Activated CD8-positive, alpha-beta T cell treated with anti-CD3 and anti-CD28 coated beads for 36 hours (primary cell): Measurements from ENCODE around the gene ERVW-1. TPM values are rescaled to one million over a fixed set of nuclear protein-coding genes. Genes with fewer than 3 reads are reported as not detected.

Experiments used
- ATAC-seq: fragments of 200-7000 bp; cut with Tn5 transposase; one replicate; pipeline ENCODE4 v1.10.0; 2021; ENCODE audit warnings: mild to moderate bottlenecking, moderate library complexity
- CTCF ChIA-PET: fragments of 350-600 bp; sonication (Branson Sonifier 250); formaldehyde crosslinking; loops from one replicate; lab custom pipeline; 2021; ENCODE audit warnings: antibody characterized with exemption; lab: Charles Lee
- POLR2A ChIA-PET: fragments of 350-600 bp; sonication (Branson Sonifier 250); formaldehyde crosslinking; loops from one replicate; lab custom pipeline; 2021; ENCODE audit warnings: antibody characterized with exemption; lab: Charles Lee
- DNase-seq: peaks from one replicate; pipeline ENCODE4 v3.0.0-alpha.2; 2020
- H3K27ac Mint-ChIP-seq: one replicate; pipeline ENCODE4 v1.8.0; 2021; ENCODE audit warnings: mild to moderate bottlenecking, mixed read lengths
- H3K27me3 Mint-ChIP-seq: one replicate; pipeline ENCODE4 v1.8.0; 2021; ENCODE audit warnings: mixed read lengths
- H3K36me3 Mint-ChIP-seq: one replicate; pipeline ENCODE4 v1.8.0; 2021; ENCODE audit warnings: low read depth, mixed read lengths
- H3K4me1 Mint-ChIP-seq: one replicate; pipeline ENCODE4 v1.8.0; 2021; ENCODE audit warnings: low read depth, mixed read lengths
- H3K4me3 Mint-ChIP-seq: one replicate; pipeline ENCODE4 v1.8.0; 2021; ENCODE audit warnings: mild to moderate bottlenecking, moderate library complexity, mixed read lengths
- H3K9me3 Mint-ChIP-seq: one replicate; pipeline ENCODE4 v1.8.0; 2021; ENCODE audit warnings: mixed read lengths
- CTCF ChIP-seq: fragments of 200-600 bp; IDR thresholded peaks from one replicate; pipeline ENCODE4 v1.8.0; 2022; ENCODE audit warnings: antibody characterized with exemption, mild to moderate bottlenecking
- intact Hi-C: fragments of 100-400 bp; cut with micrococcal nuclease; formaldehyde crosslinking; loops from one replicate; pipeline ENCODE4 v1.10.0; 2022
- total RNA-seq, 2 experiments: library from RNA; stranded (reverse); gene quantifications; one replicate each; pipeline ENCODE4 v1.2.3, GENCODE V29; 2021

ERVW-1 gene
- total RNA-seq, 2 experiments from 2014 or later, result not detected

GRCh38 chr7:92508946-92509345 is 31.2 kb upstream of the ERVW-1 start:
- TF ChIP-seq CTCF, result no peak
- POLR2A ChIA-PET, result interaction anchor here (1.0 kb wide), 1 partner anchor 18 kb away, joined by 4 read pairs; no protein-coding TSS in a partner anchor
- CTCF ChIA-PET, result no interaction called here
- no peak overlapping the region for H3K4me3 Mint-ChIP-seq
- H3K27me3 Mint-ChIP-seq, result no peaks in the 10 kb centered on the region
- ATAC-seq, result no peak
- DNase-seq, result no peak
- peaks cover 10% of the 10 kb centered on the region for H3K36me3 Mint-ChIP-seq
- H3K9me3 Mint-ChIP-seq, result no peaks in the 10 kb centered on the region
- no peak overlapping the region for H3K27ac Mint-ChIP-seq
- intact Hi-C loops, result no loop called here
- no peaks in the 10 kb centered on the region for H3K4me1 Mint-ChIP-seq

DNA sequence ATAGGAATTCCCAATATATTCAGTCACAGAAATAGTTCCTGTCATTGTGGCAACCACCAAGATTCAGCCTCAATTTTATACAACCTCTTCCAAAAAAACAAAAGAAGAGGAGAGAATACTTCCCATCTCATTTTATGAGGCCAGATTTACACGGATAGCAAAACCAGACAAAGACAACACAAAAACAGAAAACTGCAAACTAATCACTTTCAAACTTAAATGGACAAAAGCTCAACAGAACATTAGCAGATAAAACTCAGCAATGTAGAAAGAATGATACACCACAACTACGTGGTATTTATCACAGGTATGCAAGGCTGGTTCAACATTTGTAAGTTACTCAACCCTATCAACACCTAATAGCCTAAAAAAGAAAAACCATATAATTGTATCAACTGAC is 28.6 kb upstream of the ERVW-1 start:
- no peak overlapping the region for H3K27ac Mint-ChIP-seq
- no peaks in the 10 kb centered on the region for H3K27me3 Mint-ChIP-seq
- H3K9me3 Mint-ChIP-seq, result no peaks in the 10 kb centered on the region
- ChIA-PET POLR2A (interaction anchor here (1.0 kb wide), 1 partner anchor 9 kb away, joined by 3 read pairs; no protein-coding TSS in a partner anchor), CTCF (no interaction called here)
- intact Hi-C loops, result no loop called here
- no peak overlapping the region for H3K4me3 Mint-ChIP-seq
- no peaks in the 10 kb centered on the region for H3K4me1 Mint-ChIP-seq
- H3K36me3 Mint-ChIP-seq, result peaks cover 11% of the 10 kb centered on the region
- ATAC-seq, result no peak
- TF ChIP-seq CTCF, result no peak
- no peak for DNase-seq

DNA sequence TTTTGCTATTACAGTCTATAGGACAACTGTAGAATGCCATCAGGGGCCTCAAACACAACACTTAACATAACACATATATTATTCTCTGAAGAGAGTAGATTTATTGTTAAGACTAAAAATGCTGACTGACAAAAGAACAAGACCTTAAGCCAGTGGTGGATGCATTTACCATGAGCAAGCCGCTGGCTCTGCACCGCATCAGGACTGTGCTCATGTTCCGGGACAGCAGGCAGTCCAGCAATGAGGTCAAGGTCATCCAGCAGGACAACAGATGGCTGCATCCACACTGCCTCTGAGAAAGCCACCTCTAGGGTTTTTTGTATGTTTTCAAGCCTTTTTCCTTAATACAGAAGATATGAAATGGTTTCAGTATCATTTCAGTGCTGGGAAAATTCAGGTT is 26.8 kb upstream of the ERVW-1 start:
- DNase-seq (no peak), ATAC-seq (no peak)
- Mint-ChIP-seq H3K27ac (no peak overlapping the region), H3K4me1 (no peaks in the 10 kb centered on the region), H3K36me3 (peaks cover 16% of the 10 kb centered on the region), H3K9me3 (no peaks in the 10 kb centered on the region), H3K27me3 (no peaks in the 10 kb centered on the region), H3K4me3 (no peak overlapping the region)
- CTCF ChIA-PET, result no interaction called here
- TF ChIP-seq CTCF, result no peak
- intact Hi-C loops, result no loop called here
- POLR2A ChIA-PET, result no interaction called here

DNA sequence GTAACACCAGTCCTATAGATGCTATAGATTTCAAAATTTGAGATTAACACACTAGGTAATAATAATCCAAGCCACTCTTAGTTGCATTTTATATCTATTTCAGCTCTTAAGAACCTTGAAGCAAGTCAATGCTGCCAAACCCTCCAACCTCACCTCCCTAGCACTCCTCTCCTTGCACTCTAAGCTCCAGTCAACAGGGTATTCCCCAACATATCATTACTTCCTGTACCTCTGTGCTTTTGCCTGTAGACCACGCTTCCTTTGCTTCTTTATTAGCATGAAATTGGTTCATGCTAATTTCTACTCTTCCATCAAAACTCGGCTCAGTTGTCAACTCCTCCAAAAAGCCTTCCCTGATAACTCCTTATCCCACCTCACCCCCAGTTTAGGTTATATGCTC is 26.0 kb upstream of the ERVW-1 start:
- POLR2A ChIA-PET, result no interaction called here
- no peak for TF ChIP-seq CTCF
- CTCF ChIA-PET, result no interaction called here

DNA sequence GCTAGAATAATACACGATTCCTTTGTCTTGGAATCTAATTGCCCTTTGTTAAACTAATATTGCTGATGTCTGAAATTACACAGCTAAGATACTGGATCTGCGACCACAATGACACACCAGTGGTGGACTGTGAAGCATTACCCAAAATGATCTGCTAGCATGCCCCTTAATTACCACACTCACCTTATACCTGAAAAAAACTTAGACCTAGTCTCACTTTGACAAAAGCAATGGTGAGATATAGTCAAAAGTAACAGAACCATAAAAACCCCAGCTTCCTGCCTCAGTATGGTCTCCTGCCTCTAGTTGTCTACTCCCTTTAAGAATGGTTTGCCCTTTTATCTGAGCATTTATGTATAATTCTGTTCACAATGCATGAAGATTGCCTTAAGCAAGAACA is 20.8 kb upstream of the ERVW-1 start:
- ChIA-PET POLR2A (no interaction called here), CTCF (no interaction called here)
- Mint-ChIP-seq H3K27me3 (no peaks in the 10 kb centered on the region), H3K36me3 (peaks cover 19% of the 10 kb centered on the region), H3K27ac (no peak overlapping the region), H3K4me1 (no peaks in the 10 kb centered on the region), H3K4me3 (no peak overlapping the region), H3K9me3 (no peaks in the 10 kb centered on the region)
- ATAC-seq (peak; percentile 34), DNase-seq (no peak)
- intact Hi-C loops, result no loop called here
- no peak for TF ChIP-seq CTCF

More for the DNA sequence above, 26.0 kb upstream of the ERVW-1 start:
- DNase-seq (no peak), ATAC-seq (no peak)
- Mint-ChIP-seq H3K27ac (no peak overlapping the region), H3K27me3 (no peaks in the 10 kb centered on the region), H3K4me3 (no peak overlapping the region), H3K36me3 (peaks cover 16% of the 10 kb centered on the region), H3K9me3 (no peaks in the 10 kb centered on the region), H3K4me1 (no peaks in the 10 kb centered on the region)
- intact Hi-C loops, result no loop called here
